Endothelial cell of umbilical vein (primary cell): ENCODE results near the gene CTDSPL. TPM values are rescaled to one million over a fixed set of nuclear protein-coding genes. Genes with fewer than 3 reads are reported as not detected.

ENCODE experiments used
- BruUV-seq: library from RNA; stranded (reverse); fragments of 400-500 nt; replicated peaks from 2 replicates; lab custom pipeline; 2021; lab: Mats Ljungman, UMichigan
- CTCF ChIA-PET: fragments of 300-600, 350-600 bp; sonication (Branson Sonifier 250); formaldehyde crosslinking; loops from one replicate; lab custom pipeline; 2021; ENCODE audit warnings: antibody characterized with exemption, inconsistent platforms; lab: Charles Lee
- POLR2A ChIA-PET: fragments of 300-600, 350-600 bp; sonication (Branson Sonifier 250); formaldehyde crosslinking; loops from one replicate; lab custom pipeline; 2021; ENCODE audit warnings: antibody characterized with exemption, inconsistent platforms; lab: Charles Lee
- DNase-seq: peaks from one replicate; pipeline ENCODE4 v3.0.0-alpha.2; 2011; ENCODE audit warnings: low read depth, low spot score
- FAIRE-seq: peaks from 2 replicates; lab custom pipeline; 2011; peaks lifted over from hg19 to GRCh38; lab: Jason Lieb, UNC
- H2AFZ ChIP-seq: 2 replicates; pipeline ENCODE4 v1.6.0; 2012; ENCODE audit warnings: low read depth, low read length, control low read depth, inconsistent platforms
- H3K27ac ChIP-seq: 2 replicates; pipeline ENCODE4 v1.5.1; 2011; ENCODE audit warnings: low read depth, mild to moderate bottlenecking, control low read depth, low read length, moderate library complexity; ENCODE audit not compliant: insufficient read depth
- H3K27me3 ChIP-seq, 2 experiments: 2 replicates each; pipeline versions ENCODE4 v1.6.0 to v1.6.1; 2011; ENCODE audit warnings: low read length in 2 of 2, mixed read lengths in 1 of 2; ENCODE audit not compliant: control insufficient read depth in 2 of 2, insufficient read depth in 2 of 2
- H3K36me3 ChIP-seq, 2 experiments: 2 replicates in 1 of 2; 3 replicates in 1 of 2; pipeline ENCODE4 v1.5.1; 2011; ENCODE audit warnings: low read length in 2 of 2, mild to moderate bottlenecking in 1 of 2, moderate library complexity in 1 of 2; ENCODE audit not compliant: control insufficient read depth in 2 of 2, insufficient read depth in 2 of 2; ENCODE audit errors: extremely low read depth in 1 of 2
- H3K4me1 ChIP-seq: 3 replicates; pipeline ENCODE4 v1.5.1; 2011; ENCODE audit warnings: mild to moderate bottlenecking, low read length; ENCODE audit not compliant: control insufficient read depth, insufficient read depth; ENCODE audit errors: extremely low read depth
- H3K4me2 ChIP-seq: 2 replicates; pipeline ENCODE4 v1.6.1; 2011; ENCODE audit warnings: low read length, control low read depth, mixed read lengths; ENCODE audit not compliant: insufficient read depth
- H3K4me3 ChIP-seq, 3 experiments: fragments of 200-600 bp in 1 of 3; sonication (generic), shearing (Covaris generic) in 1 of 3; replicated peaks in 1 of 3; 2 replicates each; pipeline ENCODE4 v1.5.1; 2011 to 2016; ENCODE audit warnings: control low read depth in 3 of 3, low read length in 3 of 3, mild to moderate bottlenecking in 2 of 3, inconsistent platforms in 1 of 3, low read depth in 1 of 3, moderate library complexity in 1 of 3; ENCODE audit not compliant: insufficient read depth in 1 of 3
- H3K79me2 ChIP-seq: 2 replicates; pipeline ENCODE4 v1.6.0; 2012; ENCODE audit warnings: low read length, inconsistent platforms; ENCODE audit not compliant: control insufficient read depth, insufficient read depth
- H3K9ac ChIP-seq: replicated peaks from 2 replicates; pipeline ENCODE3; 2011; ENCODE audit warnings: low read length, control low read depth; ENCODE audit not compliant: insufficient read depth; ENCODE audit errors: extremely low read depth
- H3K9me1 ChIP-seq: replicated peaks from 3 replicates; pipeline ENCODE4 v1.6.0; 2011; ENCODE audit warnings: mild to moderate bottlenecking, low read length; ENCODE audit not compliant: control insufficient read depth, insufficient read depth; ENCODE audit errors: extremely low read depth
- H3K9me3 ChIP-seq: replicated peaks from 2 replicates; pipeline ENCODE4 v1.5.1; 2012; ENCODE audit warnings: low read length, inconsistent platforms; ENCODE audit not compliant: control insufficient read depth, insufficient read depth
- H4K20me1 ChIP-seq: replicated peaks from 2 replicates; pipeline ENCODE3; 2011; ENCODE audit warnings: mild to moderate bottlenecking, low read length; ENCODE audit not compliant: control insufficient read depth, insufficient read depth; ENCODE audit errors: extremely low read depth
- EZH2 ChIP-seq: IDR thresholded peaks from 2 replicates; pipeline ENCODE4 v1.6.1; 2012; ENCODE audit warnings: borderline replicate concordance, low read depth, mild to moderate bottlenecking, moderate library complexity, low read length, inconsistent platforms; ENCODE audit not compliant: severe bottlenecking
- FOS ChIP-seq: IDR thresholded peaks from 2 replicates; pipeline ENCODE4 v1.6.1; 2011; ENCODE audit warnings: mild to moderate bottlenecking, low read length, moderate library complexity, borderline replicate concordance; ENCODE audit not compliant: insufficient read depth
- GATA2 ChIP-seq: IDR thresholded peaks from 2 replicates; pipeline ENCODE4 v1.7.0; 2011; ENCODE audit warnings: low read depth, mild to moderate bottlenecking, moderate library complexity, mixed read lengths, low read length; ENCODE audit not compliant: insufficient read length, insufficient read depth
- JUN ChIP-seq: IDR thresholded peaks from 2 replicates; pipeline ENCODE4 v1.6.1; 2011; ENCODE audit warnings: borderline replicate concordance, low read depth; ENCODE audit not compliant: insufficient read length, insufficient read depth
- MYC ChIP-seq: IDR thresholded peaks from one replicate; pipeline ENCODE4 v1.6.1; 2011; ENCODE audit warnings: mild to moderate bottlenecking, low read depth, low read length
- POLR2A ChIP-seq: IDR thresholded peaks from 2 replicates; pipeline ENCODE4 v1.6.1; 2012; ENCODE audit warnings: low read depth, mild to moderate bottlenecking, control low read depth, low read length
- POLR2AphosphoS5 ChIP-seq: IDR thresholded peaks from 2 replicates; pipeline ENCODE4 v1.6.1; 2012; ENCODE audit warnings: low read depth, mild to moderate bottlenecking, control low read depth, low read length, moderate library complexity; ENCODE audit not compliant: insufficient read depth
- dilution Hi-C: fragments of 300-500 bp; cut with MboI; formaldehyde crosslinking; loops from one replicate; pipeline ENCODE4 v1.15.0; 2019; ENCODE audit warnings: low sequenced_read_pairs; ENCODE audit not compliant: extremely low pct_ligation_motif_present
- intact Hi-C: fragments of 100-400 bp; cut with micrococcal nuclease; formaldehyde crosslinking; loops from one replicate; pipeline ENCODE4 v1.10.0; 2022
- polyA plus RNA-seq, 4 experiments: library from polyadenylated mRNA; depleted of rRNA in 3 of 4; stranded (reverse) in 3 of 4; unstranded in 1 of 4; fragments of >200 nt; gene quantifications; 2 replicates each; pipeline versions ENCODE4 v1.2.1 to v1.2.3, GENCODE V29; 2011 to 2012; ENCODE audit warnings: missing spikeins in 1 of 4
- total RNA-seq: library from RNA; stranded (reverse); gene quantifications from 2 replicates; pipeline ENCODE4 v1.2.3, GENCODE V29; 2021
- TF ChIP-seq, protein P1 (sequence below): IDR thresholded peaks from 2 replicates; pipeline ENCODE4 v1.6.1; 2011; ENCODE audit not compliant: insufficient read depth, insufficient read length
- TF ChIP-seq, protein P2 (sequence below), 2 donors: IDR thresholded peaks; 1 replicate in 1 of 2; 2 replicates in 1 of 2; pipeline ENCODE4 v1.5.1; 2011; ENCODE audit warnings: low read length in 2 of 2, mild to moderate bottlenecking in 2 of 2, moderate library complexity in 2 of 2, control low read depth in 1 of 2, inconsistent platforms in 1 of 2, low read depth in 1 of 2; ENCODE audit not compliant: insufficient read depth in 1 of 2; ENCODE audit errors: extremely low read depth in 1 of 2

The CTDSPL gene
- total and polyA plus RNA-seq, 2 donors (not counting 3 experiments of a cell fraction or from before 2014, with no cell fraction given) = 30.1 to 43.2 TPM

GRCh38 chr3:37824090-37824953, 37.4 kb upstream of the CTDSPL start:
- Histone ChIP-seq H3K9me3 (no peaks in the 10 kb centered on the region), H3K79me2 (no peaks in the 10 kb centered on the region), H3K4me3 (no peak overlapping the region), H3K27me3 (no peaks in the 10 kb centered on the region), H4K20me1 (no peaks in the 10 kb centered on the region), H3K9me1 (no peaks in the 10 kb centered on the region), H3K4me1 (no peaks in the 10 kb centered on the region), H3K9ac (no peak overlapping the region), H3K27ac (no peak overlapping the region), H3K36me3 (no peaks in the 10 kb centered on the region), H3K4me2 (no peak overlapping the region), H2AFZ (no peak overlapping the region)
- POLR2A ChIA-PET = no interaction called here
- TF ChIP-seq EZH2 (no peak), GATA2 (no peak), JUN (no peak), POLR2AphosphoS5 (no peak), POLR2A (no peak), MYC (no peak), FOS (no peak)
- TF ChIP-seq, protein P1, sequence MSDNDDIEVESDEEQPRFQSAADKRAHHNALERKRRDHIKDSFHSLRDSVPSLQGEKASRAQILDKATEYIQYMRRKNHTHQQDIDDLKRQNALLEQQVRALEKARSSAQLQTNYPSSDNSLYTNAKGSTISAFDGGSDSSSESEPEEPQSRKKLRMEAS = no peak
- TF ChIP-seq, protein P2, sequence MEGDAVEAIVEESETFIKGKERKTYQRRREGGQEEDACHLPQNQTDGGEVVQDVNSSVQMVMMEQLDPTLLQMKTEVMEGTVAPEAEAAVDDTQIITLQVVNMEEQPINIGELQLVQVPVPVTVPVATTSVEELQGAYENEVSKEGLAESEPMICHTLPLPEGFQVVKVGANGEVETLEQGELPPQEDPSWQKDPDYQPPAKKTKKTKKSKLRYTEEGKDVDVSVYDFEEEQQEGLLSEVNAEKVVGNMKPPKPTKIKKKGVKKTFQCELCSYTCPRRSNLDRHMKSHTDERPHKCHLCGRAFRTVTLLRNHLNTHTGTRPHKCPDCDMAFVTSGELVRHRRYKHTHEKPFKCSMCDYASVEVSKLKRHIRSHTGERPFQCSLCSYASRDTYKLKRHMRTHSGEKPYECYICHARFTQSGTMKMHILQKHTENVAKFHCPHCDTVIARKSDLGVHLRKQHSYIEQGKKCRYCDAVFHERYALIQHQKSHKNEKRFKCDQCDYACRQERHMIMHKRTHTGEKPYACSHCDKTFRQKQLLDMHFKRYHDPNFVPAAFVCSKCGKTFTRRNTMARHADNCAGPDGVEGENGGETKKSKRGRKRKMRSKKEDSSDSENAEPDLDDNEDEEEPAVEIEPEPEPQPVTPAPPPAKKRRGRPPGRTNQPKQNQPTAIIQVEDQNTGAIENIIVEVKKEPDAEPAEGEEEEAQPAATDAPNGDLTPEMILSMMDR (IDR thresholded peaks at IDR 0.05; ENCODE audit: extremely low read depth in 1 of 2, insufficient read depth in 1 of 2, low read depth in 1 of 2, low read length in 2 of 2) = no peak
- DNase-seq (no peak), FAIRE-seq (no peak)
- CTCF ChIA-PET = no interaction called here
- intact Hi-C loops = no loop called here
- dilution Hi-C loops = no loop called here
- BruUV-seq = no TSS peak
